HG02973 (cell line): ENCODE measurements around the gene ORC6.

Experiments used
- ATAC-seq: cut with Tn5 transposase; IDR thresholded peaks from one replicate; pipeline ENCODE4 v1.9.1; 2021; ENCODE audit warnings: moderate library complexity; ENCODE audit not compliant: unreplicated experiment

The ORC6 gene

GRCh38 chr16:46730801-46731690 is 41.6 kb downstream of the ORC6 start:
- ATAC-seq, result no peak

- ATAC-seq, result no peak
These were observed 42.5 kb downstream of the ORC6 start for GRCh38 chr16:46731691-46732555.

- no peak for ATAC-seq
These were observed 43.1 kb downstream of the ORC6 start for GRCh38 chr16:46732561-46732960.

GRCh38 chr16:46733319-46733830 is 43.9 kb downstream of the ORC6 start:
- no peak for ATAC-seq

GRCh38 chr16:46736695-46737094 is 47.2 kb downstream of the ORC6 start:
- ATAC-seq, result no peak

GRCh38 chr16:46737621-46738214 is 48.3 kb downstream of the ORC6 start:
- ATAC-seq, result no peak

GRCh38 chr16:46739934-46740333 is 50.5 kb downstream of the ORC6 start:
- ATAC-seq, result no peak

- ATAC-seq, result no peak
These were observed 53.8 kb downstream of the ORC6 start for GRCh38 chr16:46743232-46743719.

GRCh38 chr16:46745617-46746016 is 56.2 kb downstream of the ORC6 start:
- ATAC-seq, result no peak

- no peak for ATAC-seq
These were observed 57.6 kb downstream of the ORC6 start for GRCh38 chr16:46746821-46747776.
